Caki2 (cell line): ENCODE results near the gene EMC8. TPM values are rescaled to one million over a fixed set of nuclear protein-coding genes. Genes with fewer than 3 reads are reported as not detected.

Experiments
- DNase-seq: peaks from one replicate; pipeline ENCODE4 v3.0.0-alpha.2; 2015; ENCODE audit warnings: low read depth
- in situ Hi-C: cut with HindIII; loops from 2 replicates; pipeline ENCODE4 v1.10.0; 2016; ENCODE audit warnings: low sequenced_read_pairs, low pct_unique_long_range_greater_than_20kb, mixed read lengths
- total RNA-seq: library from RNA; depleted of rRNA; stranded (reverse); fragments of >200 nt; shearing (Covaris generic); gene quantifications from 2 replicates; pipeline ENCODE4 v1.2.3, GENCODE V29; 2014; ENCODE audit warnings: low replicate concordance

EMC8 gene
- total RNA-seq, 1 experiment from 2014 or later = 56.4 TPM

DNA sequence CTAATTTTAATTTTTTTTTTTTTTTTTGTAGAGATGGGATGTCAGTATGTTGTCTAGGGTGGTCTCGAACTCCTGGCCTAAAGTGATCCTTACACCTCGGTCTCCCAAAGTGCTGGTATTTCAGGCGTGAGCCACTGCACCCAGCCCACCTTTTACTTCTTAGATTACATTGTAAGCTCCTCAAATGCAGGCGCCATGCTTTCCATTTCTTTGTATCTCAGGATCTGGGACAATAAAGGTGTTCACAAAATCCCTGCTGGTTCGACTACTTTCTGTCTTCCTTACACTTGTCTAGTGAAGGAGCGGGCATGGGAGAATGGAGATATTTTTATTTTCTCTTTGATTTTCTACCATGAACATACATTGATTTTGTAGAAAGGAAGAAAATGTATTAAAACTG is 25.2 kb downstream of the EMC8 start:
- no peak for DNase-seq
- in situ Hi-C loops = no loop called here

DNA sequence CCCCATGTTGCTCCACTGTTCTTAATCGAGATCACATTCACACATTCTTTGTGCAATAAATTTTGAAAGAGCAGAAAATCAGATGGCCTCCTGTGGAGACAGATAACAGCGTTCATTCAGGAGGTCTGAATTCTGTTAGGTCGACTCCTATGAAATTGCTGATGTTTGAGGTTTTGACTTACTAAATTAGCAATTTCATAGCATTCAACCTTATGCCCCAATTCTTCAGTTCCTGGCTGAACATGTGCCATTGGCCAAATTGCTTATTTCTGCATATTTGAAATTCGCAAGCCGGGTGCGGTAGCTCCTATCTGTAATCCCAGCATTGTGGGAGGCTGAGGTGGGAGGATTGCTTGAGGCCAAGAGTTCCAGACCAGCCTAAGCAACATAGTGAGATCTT is 26.3 kb downstream of the EMC8 start:
- no peak for DNase-seq
- in situ Hi-C loops = no loop called here

DNA sequence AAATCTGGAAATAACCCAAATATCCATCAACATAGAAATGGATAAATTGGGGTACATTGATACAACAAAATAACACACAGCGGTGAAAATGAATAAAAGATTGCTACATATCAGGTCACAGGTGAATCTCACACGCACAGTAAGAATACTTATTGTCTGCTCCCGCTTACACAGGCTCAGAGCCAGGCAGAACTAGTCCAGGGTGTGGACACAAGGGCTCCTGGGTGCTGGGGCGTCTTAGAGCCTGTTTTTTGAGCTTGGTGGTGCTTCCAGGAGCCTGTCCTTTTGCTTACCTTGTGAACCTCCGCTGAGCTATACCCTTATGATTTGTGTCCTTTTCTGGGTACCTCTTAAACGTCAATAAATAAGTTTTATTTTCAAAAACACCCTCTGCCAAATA is 28.6 kb downstream of the EMC8 start:
- DNase-seq = no peak
- in situ Hi-C loops = no loop called here

DNA sequence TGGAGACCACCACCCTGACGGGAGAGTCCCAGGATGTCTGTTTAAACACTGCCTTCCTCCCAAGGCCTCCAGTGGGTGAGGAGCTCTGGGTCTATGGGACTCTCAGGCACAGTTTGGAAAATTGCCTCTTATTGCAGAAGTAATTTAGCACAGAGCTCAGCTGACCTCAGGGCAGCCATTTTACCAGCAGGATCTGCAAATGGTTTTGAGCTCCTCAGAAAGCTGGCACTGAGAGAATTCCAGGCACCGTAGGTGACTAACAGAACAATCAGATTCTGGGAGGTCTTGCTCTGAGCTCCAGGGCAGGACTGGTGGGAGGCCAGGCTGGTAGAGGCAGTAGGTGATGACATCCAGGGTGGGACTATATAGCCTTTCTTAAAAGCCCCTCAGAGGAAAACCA is 31.1 kb downstream of the EMC8 start:
- in situ Hi-C loops = no loop called here

DNA sequence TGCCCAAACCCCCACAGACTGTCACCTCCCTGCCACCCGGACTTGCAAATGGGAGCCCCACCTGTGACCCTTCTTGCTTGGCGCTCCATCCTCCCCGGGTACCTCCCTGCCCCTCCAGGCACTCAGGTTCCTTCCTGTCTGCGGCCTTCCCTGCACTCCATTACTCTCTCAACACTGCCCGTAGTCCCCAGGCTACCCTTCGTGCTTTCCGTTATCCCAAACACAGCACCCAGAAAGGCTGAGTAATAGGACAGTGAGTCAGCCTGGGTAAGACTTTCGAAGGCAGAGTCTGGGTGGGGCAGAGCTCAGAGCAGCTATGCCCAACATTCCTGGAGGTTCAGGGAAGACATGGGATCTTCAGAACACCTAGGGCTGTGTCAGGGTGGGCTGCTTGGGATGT is 31.8 kb downstream of the EMC8 start:
- in situ Hi-C loops = no loop called here
- peak; percentile 46 for DNase-seq

More for the DNA sequence above, 31.1 kb downstream of the EMC8 start:
- DNase-seq = no peak

DNA sequence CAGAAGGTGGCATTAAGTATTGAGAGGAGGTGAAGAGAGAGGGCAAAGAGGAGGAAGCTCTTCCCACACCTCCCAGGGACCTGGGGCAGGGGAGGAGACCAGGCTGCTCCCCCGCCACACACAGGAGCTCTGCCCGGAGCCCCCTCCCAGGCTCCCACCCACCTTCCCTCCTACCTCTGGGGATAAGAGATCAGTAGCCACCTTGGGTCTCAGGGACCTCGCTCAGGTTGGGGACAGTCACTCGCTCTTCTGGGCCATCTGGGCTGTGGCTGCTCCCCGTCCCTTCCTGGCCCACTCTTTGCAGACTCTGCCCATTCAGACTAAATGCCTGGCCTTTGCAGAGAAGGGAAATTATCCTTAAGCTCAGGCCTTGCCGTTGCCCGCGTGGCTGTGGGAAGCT is 33.6 kb downstream of the EMC8 start:
- in situ Hi-C loops = no loop called here
- no peak for DNase-seq

DNA sequence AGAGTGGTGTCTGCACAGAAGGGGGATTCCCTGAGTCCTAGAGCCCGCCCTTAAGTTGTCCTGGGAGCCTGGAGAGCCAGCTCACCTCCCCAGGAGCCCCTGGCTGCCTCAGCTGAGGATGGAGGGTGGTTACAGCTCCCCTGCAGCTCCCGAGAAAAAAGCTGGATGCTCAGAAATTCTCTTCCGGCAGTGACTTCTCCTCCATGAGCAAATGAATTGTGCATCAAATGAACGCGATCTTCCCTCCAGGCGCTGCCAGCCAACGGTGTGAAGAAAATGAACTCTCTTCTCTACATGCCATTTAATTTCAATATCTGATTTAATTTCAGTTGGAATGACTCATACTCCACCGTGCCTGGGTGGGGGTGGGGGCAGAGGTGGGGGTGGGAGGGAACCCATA is 34.1 kb downstream of the EMC8 start:
- in situ Hi-C loops = no loop called here

DNA sequence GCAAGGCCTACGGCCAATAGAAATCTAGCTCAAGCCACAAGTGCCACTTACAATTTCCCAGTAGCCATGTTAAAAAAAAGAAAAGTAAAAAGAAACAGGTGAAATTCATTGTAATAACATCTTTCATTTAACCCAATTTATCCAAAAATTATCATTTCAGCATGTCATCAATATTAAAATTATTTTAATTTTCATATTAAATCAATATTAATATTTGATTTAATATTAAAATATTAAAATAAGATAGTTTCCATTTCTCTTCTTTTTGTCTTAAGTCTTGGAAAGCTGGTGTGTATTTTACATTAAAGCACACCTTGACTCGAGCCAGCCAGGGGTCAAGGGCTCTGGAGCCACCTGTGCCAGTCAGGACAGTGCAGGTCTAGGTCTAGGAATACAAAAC is 35.7 kb downstream of the EMC8 start:
- no peak for DNase-seq
- in situ Hi-C loops = no loop called here

More for the DNA sequence above, 34.1 kb downstream of the EMC8 start:
- no peak for DNase-seq

DNA sequence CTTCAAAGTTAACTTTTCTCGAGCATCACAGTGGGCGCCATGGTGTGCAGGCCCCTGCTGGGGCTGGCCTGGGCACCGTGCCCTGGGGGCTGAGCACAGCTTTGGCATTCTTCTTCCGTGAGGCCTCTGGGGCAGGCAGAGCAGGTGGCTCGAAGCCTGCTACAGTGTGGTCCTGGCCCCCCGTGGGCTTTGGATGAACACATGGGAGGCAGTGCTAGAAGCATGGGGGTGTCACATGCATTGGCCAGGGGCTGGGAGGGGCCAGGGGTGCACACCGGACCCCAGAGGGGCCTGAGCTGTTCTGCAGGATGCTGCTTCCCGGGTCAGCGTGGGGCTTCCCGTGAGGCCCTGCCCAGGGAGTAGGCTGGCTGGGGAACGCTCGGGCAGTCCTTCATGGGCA is 36.4 kb downstream of the EMC8 start:
- no peak for DNase-seq
- in situ Hi-C loops = no loop called here

DNA sequence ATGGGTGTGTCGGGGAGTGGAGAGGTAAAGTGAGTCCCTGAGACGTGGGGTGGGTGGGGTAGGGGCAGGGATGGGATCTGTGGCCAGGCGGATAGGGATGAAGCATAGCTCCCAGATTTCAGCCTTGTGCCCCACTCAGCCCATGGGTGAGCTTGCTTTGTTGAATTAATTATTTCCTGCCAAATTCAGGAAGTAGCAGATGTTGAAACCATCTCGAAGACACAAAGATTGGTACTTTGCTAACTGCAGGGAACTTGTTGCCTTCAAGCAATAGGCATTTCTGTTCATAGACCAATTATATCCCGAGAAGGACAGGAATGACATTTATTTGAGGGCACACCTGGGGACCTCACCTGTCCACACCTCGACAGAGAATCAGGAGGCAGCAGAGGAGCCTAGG is 37.5 kb downstream of the EMC8 start:
- no peak for DNase-seq
- in situ Hi-C loops = no loop called here

DNA sequence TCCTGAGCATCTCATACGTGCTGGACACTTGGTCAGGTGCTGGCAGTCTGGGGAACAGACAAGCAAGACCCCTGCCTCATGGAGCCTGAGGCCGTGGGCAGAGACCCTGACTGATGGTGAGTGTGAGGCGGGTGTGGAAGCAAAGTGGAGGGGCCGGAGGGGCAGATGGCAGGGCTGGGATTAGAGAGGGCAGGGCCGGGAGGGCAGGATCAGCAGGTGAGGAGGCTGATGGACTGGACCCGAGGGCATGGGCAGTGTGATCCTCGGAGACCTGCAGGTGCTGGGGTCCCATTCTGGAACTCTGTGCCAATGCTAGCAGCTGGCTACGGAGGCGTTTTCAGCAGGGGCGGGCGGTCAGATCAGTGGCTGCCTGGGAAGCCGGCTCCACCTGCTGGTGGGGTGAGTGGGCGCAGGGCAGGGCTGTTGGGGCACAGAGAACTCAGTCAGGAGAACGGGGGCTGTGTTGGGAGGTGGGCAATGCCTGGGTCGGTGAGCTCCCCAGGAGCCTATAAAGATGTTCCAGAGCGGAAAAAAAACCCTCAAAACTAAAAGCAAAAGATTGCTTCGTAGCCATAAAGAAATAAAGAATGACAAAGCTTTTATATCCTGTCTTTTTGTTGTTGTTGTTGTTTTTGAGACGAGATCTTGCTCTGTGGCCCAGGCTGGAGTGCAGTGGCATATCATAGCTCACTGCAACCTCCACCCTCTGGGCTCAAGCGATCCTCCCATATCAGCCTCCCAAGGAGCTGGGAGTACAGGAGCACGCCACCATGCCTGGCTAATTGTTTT is 39.5 kb downstream of the EMC8 start:
- in situ Hi-C loops = no loop called here
- DNase-seq = no peak

DNA sequence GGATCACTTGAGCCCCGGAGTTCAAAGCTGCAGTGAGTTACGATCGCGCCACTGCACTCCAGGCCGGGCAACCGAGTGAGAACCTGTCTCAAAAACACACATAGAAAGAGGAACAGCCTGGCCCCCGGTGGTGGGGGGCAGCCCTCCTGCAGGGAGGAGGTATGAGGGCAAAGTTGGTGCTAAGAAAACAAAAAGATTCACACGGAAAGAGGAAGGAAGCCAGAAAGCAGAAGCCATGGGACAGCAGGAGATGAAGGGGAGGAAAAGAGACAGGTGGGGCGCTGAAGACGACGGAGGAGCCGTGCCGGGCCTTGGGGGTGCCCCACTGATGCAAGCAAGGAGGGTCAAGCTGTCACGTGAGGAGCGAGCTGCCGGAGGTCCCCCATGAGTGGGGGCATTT is 40.2 kb downstream of the EMC8 start:
- in situ Hi-C loops = no loop called here
- no peak for DNase-seq

DNA sequence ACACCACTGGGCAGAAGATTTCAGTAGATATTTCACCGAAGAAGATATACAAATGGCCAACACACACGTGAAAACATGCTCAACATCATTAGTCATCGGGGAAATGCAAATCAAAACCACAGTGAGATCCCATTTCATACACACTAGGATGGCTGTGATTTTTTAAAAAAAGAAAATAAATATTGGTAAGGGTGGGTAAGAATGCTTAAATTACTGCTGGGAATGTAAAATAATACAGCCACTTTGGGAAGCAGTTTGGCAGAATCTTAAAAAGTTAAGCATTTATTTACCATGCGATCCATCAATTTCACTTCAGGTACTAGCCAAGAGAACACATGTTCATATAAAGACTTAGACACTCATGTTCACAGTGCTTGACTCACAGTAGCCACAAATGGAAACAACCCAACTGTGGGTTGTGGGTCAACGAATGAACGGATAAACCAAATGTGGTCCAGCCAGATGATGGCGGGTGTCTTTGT is 42.0 kb downstream of the EMC8 start:
- DNase-seq = peak; percentile 58

DNA sequence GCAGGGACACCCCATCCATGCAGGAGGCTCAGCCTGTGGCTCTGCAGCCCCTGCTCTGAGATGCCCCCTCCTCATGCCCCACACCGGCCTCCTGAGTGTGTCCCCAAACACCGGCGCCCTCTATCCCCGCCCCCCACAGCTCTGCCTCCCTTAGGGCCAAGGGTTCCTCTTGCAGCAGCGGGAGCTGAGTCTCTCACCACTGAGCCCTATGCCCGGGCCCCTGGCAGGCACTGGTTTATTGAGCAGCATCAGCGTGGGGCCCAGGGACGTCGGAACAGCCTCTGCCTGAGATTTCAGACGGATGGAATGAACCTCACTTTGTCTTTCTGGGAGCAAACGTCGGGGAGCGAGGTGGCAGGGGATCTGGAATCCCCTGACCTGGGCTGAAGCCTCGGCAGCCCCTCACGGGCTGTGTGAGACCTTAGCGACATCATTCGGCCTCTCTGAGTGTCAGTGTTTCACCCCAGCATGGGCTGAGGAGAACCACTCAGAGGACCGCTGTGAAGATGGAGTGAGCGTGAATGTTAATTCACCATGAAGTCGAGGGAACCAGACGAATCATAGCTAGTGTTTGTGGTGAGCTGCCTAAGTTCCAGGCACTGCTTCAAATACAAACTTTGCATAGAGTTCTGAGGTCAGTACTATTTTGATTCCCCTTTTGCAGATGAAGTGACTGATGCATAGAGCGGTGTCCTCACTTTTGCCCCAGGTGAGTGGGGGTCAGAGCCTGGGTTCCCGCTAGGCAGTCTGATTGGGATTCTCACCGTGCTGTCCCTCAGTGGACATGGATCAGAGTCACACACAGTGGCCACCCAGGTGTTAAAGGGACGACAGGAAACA is 43.2 kb downstream of the EMC8 start:
- in situ Hi-C loops = no loop called here

More for the DNA sequence above, 42.0 kb downstream of the EMC8 start:
- in situ Hi-C loops = no loop called here

DNA sequence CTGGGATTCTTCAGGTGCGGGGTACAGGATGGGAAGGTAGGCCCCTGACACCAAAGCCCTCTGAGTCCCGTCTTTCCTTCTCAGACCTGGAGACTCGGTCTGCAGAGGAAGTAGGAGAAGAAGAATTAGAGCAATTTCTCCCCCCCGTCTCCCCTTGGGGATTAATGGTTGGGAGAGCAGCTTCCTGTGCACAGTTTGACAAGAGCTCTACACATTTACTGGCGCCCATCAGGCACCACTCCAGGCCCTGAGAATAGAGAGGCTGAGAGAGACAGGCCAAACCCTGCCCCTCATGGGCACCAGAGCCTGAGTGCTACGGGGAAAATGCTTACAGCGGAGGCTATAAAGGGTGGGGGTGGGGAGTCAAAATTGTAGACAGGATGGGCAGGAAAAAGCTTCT is 44.9 kb downstream of the EMC8 start:
- in situ Hi-C loops = no loop called here
- DNase-seq = no peak

More for the DNA sequence above, 43.2 kb downstream of the EMC8 start:
- no peak for DNase-seq

DNA sequence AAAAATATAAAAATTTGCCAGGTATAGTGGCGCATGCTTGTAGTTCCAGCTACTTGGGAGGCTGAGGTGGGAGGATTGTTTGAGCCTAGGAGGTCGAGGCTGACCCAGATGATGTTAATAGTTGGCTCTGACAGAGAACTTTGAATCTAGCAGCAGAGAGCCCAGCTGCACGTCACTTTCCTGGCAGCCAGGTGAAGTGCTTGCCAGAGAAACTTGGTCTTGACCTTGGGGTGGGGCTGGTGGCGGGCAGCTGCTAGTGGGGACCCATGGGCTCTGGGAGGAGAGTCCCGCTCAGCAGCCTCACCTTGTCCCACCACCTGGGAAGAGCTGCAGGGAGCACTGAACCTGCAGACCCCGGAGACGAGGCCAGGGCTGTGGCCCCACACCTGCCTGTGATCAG is 45.4 kb downstream of the EMC8 start:
- DNase-seq = no peak
- in situ Hi-C loops = no loop called here

DNA sequence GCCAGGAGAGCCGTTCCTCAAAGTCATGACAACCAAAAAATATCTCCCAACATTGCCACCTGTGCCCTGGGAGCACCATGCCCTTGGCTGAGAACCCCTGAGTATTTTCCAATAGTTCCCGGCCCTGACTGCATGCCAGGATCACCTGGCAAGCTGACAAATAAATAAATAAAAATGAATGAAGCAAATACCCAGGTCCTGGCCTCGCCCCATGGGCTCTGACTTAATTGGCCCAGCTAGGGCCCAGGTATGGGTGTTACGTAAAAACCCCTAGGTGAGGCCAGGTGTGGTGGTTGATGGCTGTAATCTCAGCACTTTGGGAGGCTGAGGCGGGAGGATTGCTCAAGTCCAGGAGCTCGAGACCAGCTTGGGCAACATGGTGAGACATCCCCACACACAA is 45.8 kb downstream of the EMC8 start:
- no peak for DNase-seq
- in situ Hi-C loops = no loop called here

DNA sequence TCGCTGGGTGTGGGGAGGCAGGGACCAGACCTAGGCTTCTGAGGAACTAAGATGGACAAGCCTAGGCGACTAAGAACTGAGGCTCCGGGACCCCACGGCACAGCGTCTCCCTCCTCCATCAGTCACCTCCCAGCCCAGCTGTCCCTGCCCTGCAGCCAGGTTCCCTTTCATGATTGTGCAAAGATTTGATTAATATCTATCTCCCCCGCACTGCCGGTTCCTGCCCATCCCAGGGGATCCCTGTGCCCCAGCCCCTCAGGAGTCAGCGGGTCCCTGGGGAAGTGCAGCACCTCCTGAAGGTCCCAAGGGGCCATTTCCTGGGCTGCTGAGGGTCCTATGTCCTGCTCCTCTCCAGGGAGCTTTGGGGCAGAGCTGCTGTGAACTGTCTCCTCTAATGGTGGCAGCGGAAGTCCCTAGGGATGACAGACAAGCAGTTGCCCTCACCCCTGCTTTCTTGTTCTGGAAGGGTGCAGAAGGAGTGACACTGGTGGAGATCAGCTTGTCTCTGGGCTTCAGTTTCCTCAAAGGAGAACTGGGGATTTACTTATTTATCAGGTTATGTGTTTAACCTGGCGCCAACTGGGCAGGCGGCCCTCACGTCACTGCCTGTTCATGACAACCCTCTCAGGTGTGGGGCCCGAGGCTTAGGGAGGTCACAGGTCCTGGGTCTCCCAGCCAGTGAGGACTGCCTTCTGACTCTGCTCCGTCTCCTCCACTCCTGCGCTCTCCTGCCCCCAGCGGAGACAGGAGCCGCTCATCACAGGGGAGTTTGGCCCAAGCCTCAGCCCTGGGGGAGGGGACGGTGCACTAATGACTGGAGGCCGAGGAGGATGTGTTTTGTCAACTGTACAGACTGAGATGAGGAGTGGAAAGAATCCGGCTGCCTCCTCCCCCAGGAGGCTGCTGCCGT is 46.6 kb downstream of the EMC8 start:
- in situ Hi-C loops = no loop called here
- no peak for DNase-seq
